Measurements from ENCODE around the gene TACC2. TPM values are rescaled to one million over a fixed set of nuclear protein-coding genes. Genes with fewer than 3 reads are reported as not detected.
A peak's percentile ranks its signal among the peaks of the same experiment; 100 is the strongest.

TACC2 gene
- total and polyA plus RNA-seq, 4 donors = 43.3 to 309 (median 127) TPM

GRCh38 chr10:122045212-122045611 is 56.2 kb downstream of the TACC2 start:
- ATAC-seq (ENCODE audit: insufficient read depth, low FRiP score) = no peak
- Histone ChIP-seq H3K4me3 (no peak overlapping the region), H3K36me3 (ENCODE audit: control insufficient read depth in 4 of 4, insufficient read depth in 4 of 4, low read length in 4 of 4) (no peaks in the 10 kb centered on the region), H3K27ac (ENCODE audit: low read depth in 1 of 2, low read length in 1 of 2) (peak overlapping the region in 1 of 2 donors; percentile 35), H3K27me3 (ENCODE audit: control insufficient read depth in 3 of 3, insufficient read depth in 3 of 3, low read length in 2 of 3) (no peaks in the 10 kb centered on the region), H3K9ac (ENCODE audit: insufficient read depth in 1 of 2, low read length in 2 of 2) (no peak overlapping the region), H3K4me1 (ENCODE audit: control insufficient read depth in 5 of 5, insufficient read depth in 5 of 5, low read length in 5 of 5) (peaks cover 0 to 11% (median 6%) of the 10 kb centered on the region in 5 donors), H3K9me3 (ENCODE audit: control insufficient read depth in 4 of 4, insufficient read depth in 3 of 4, low read length in 3 of 4) (no peaks in the 10 kb centered on the region)
- WGBS, 2 donors = 85 to 89% methylated on average over 5 of the region's 5 CpGs
- TF ChIP-seq CTCF (IDR thresholded peaks at IDR 0.05; ENCODE audit: control extremely low read depth, extremely low read depth) = no peak
- DNase-seq = no peak

- H3K27ac ChIP-seq (ENCODE audit: low read depth in 1 of 2, low read length in 1 of 2) = no peak overlapping the region
- H3K36me3 ChIP-seq (ENCODE audit: control insufficient read depth in 4 of 4, insufficient read depth in 4 of 4, low read length in 4 of 4) = no peaks in the 10 kb centered on the region
- DNase-seq = no peak
- H3K4me3 ChIP-seq = no peak overlapping the region
- H3K27me3 ChIP-seq (ENCODE audit: control insufficient read depth in 3 of 3, insufficient read depth in 3 of 3, low read length in 2 of 3) = no peaks in the 10 kb centered on the region
- H3K9me3 ChIP-seq (ENCODE audit: control insufficient read depth in 4 of 4, insufficient read depth in 3 of 4, low read length in 3 of 4) = no peaks in the 10 kb centered on the region
- no peak for TF ChIP-seq CTCF (IDR thresholded peaks at IDR 0.05; ENCODE audit: control extremely low read depth, extremely low read depth)
- 84% methylated on average over 3 of the region's 3 CpGs for WGBS, 2 donors
- H3K4me1 ChIP-seq (ENCODE audit: control insufficient read depth in 5 of 5, insufficient read depth in 5 of 5, low read length in 5 of 5) = peaks cover 0 to 14% (median 7%) of the 10 kb centered on the region in 5 donors
- no peak for ATAC-seq (ENCODE audit: insufficient read depth, low FRiP score)
- H3K9ac ChIP-seq (ENCODE audit: insufficient read depth in 1 of 2, low read length in 2 of 2) = no peak overlapping the region
Observed at GRCh38 chr10:122047560-122047959, 58.6 kb downstream of the TACC2 start.

GRCh38 chr10:122049076-122049475 is 60.1 kb downstream of the TACC2 start:
- Histone ChIP-seq H3K9me3 (ENCODE audit: control insufficient read depth in 4 of 4, insufficient read depth in 3 of 4, low read length in 3 of 4) (no peaks in the 10 kb centered on the region), H3K4me1 (ENCODE audit: control insufficient read depth in 5 of 5, insufficient read depth in 5 of 5, low read length in 5 of 5) (peaks cover 0 to 11% (median 8%) of the 10 kb centered on the region in 5 donors), H3K27me3 (ENCODE audit: control insufficient read depth in 3 of 3, insufficient read depth in 3 of 3, low read length in 2 of 3) (no peaks in the 10 kb centered on the region), H3K27ac (ENCODE audit: low read depth in 1 of 2, low read length in 1 of 2) (no peak overlapping the region), H3K36me3 (ENCODE audit: control insufficient read depth in 4 of 4, insufficient read depth in 4 of 4, low read length in 4 of 4) (no peaks in the 10 kb centered on the region), H3K4me3 (no peak overlapping the region), H3K9ac (ENCODE audit: insufficient read depth in 1 of 2, low read length in 2 of 2) (no peak overlapping the region)
- TF ChIP-seq CTCF (IDR thresholded peaks at IDR 0.05; ENCODE audit: control extremely low read depth, extremely low read depth) = no peak
- DNase-seq = no peak
- WGBS, 2 donors = 92% methylated on average over 9 of the region's 9 CpGs
- no peak for ATAC-seq (ENCODE audit: insufficient read depth, low FRiP score)

GRCh38 chr10:122050311-122050710 is 61.3 kb downstream of the TACC2 start:
- ATAC-seq (ENCODE audit: insufficient read depth, low FRiP score) (no peak), DNase-seq (no peak)
- TF ChIP-seq CTCF (IDR thresholded peaks at IDR 0.05; ENCODE audit: control extremely low read depth, extremely low read depth) = no peak
- H3K9ac ChIP-seq (ENCODE audit: insufficient read depth in 1 of 2, low read length in 2 of 2) = no peak overlapping the region
- H3K9me3 ChIP-seq (ENCODE audit: control insufficient read depth in 4 of 4, insufficient read depth in 3 of 4, low read length in 3 of 4) = no peaks in the 10 kb centered on the region
- no peaks in the 10 kb centered on the region for H3K27me3 ChIP-seq (ENCODE audit: control insufficient read depth in 3 of 3, insufficient read depth in 3 of 3, low read length in 2 of 3)
- H3K27ac ChIP-seq (ENCODE audit: low read depth in 1 of 2, low read length in 1 of 2) = no peak overlapping the region
- no peak overlapping the region for H3K4me3 ChIP-seq
- peaks cover 0 to 4% (median 3%) of the 10 kb centered on the region in 5 donors for H3K4me1 ChIP-seq (ENCODE audit: control insufficient read depth in 5 of 5, insufficient read depth in 5 of 5, low read length in 5 of 5)
- WGBS, 2 donors = 90% methylated on average over 10 of the region's 10 CpGs
- H3K36me3 ChIP-seq (ENCODE audit: control insufficient read depth in 4 of 4, insufficient read depth in 4 of 4, low read length in 4 of 4) = no peaks in the 10 kb centered on the region

Data from lung (tissue), 12 donors.